Measurements from ENCODE around the gene RFLNA. TPM values are rescaled to one million over a fixed set of nuclear protein-coding genes. Genes with fewer than 3 reads are reported as not detected.

The RFLNA gene
- total and polyA plus RNA-seq, 2 of the 4 experiments (the other 2 are of a cell fraction), result not detected

DNA sequence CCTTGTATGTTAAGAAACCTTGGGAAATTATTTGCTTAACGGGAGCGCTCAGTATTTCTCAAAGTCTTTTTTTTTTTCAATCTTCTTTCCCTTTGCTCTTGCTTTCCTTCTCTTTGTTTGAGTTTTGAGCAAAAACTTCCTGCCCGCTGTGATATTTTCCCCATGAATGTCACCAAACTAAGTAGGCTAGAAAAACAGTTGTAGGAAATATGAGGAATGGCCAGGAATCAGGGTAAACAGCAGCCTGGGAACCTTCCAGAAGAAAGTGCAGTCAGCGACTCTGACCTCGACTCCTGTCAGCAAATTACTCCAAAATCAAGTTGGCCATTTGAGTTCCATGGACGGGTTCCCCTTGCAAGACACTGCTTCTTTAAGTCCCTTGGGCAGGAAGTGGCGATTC, 11.6 kb upstream of the RFLNA start:
- no peak overlapping the region for H3K56ac ChIP-seq (ENCODE audit: extremely low read depth, insufficient read depth, low read length)
- no peak overlapping the region for H3K4ac ChIP-seq (ENCODE audit: low read depth, low read length)
- in situ Hi-C loops (cut with MboI; ENCODE audit: low sequenced_read_pairs), result no loop called here
- H2BK15ac ChIP-seq (ENCODE audit: low read depth, low read length), result no peak overlapping the region
- H3K4me3 ChIP-seq (ENCODE audit: insufficient read depth, low read depth, low read length), result no peak overlapping the region
- POLR2A ChIA-PET (ENCODE audit: unreplicated experiment), result no interaction called here
- no peak for ATAC-seq (ENCODE audit: low read depth)
- BruUV-seq (replicated peaks), result no TSS peak
- H2BK5ac ChIP-seq (ENCODE audit: low read depth, low read length, poor library complexity, severe bottlenecking), result no peak overlapping the region
- H3K79me1 ChIP-seq (ENCODE audit: low read depth in 1 of 2, low read length in 2 of 2), result no peaks in the 10 kb centered on the region
- H3K27ac ChIP-seq (ENCODE audit: insufficient read depth, low read length), result no peak overlapping the region
- no peak for DNase-seq
- H3K18ac ChIP-seq (ENCODE audit: low read depth, low read length), result no peak overlapping the region
- dilution Hi-C loops (cut with HindIII; ENCODE audit: low sequenced_read_pairs, unreplicated experiment), result no loop called here
- CTCF ChIA-PET, result no interaction called here
- WGBS, 2 experiments (ENCODE audit: extremely low coverage in 2 of 2, insufficient read length in 1 of 2), result no CpG with 5 or more reads among the region's 7 CpGs
- no peak overlapping the region for H3K9ac ChIP-seq (ENCODE audit: low read depth, low read length)
- no peak overlapping the region for H2AFZ ChIP-seq (replicated peaks; ENCODE audit: low read length, poor library complexity)
- no peaks in the 10 kb centered on the region for H4K20me1 ChIP-seq (ENCODE audit: insufficient read depth, low read length)
- intact Hi-C loops (cut with micrococcal nuclease), result no loop called here
- no peak overlapping the region for H2BK20ac ChIP-seq (ENCODE audit: low read depth, low read length)
- no peaks in the 10 kb centered on the region for H3K9me1 ChIP-seq (ENCODE audit: insufficient read depth, low read length)
- no peak overlapping the region for H3K14ac ChIP-seq (replicated peaks; ENCODE audit: low read depth, low read length)
- H3K27me3 ChIP-seq (ENCODE audit: control insufficient read depth, insufficient read depth, low read length), result peaks cover 63% of the 10 kb centered on the region
- H3K4me1 ChIP-seq (ENCODE audit: control insufficient read depth, insufficient read depth, low read length), result no peaks in the 10 kb centered on the region
- no peak overlapping the region for H2AK5ac ChIP-seq (ENCODE audit: low read depth, low read length)
- no peak overlapping the region for H4K8ac ChIP-seq (ENCODE audit: low read depth in 2 of 2, low read length in 2 of 2)
- H3K36me3 ChIP-seq (ENCODE audit: control insufficient read depth, insufficient read depth, low read length), result no peaks in the 10 kb centered on the region
- TF ChIP-seq POLR2A (IDR thresholded peaks at IDR 0.05; ENCODE audit: low read depth, low read length) (no peak), MAFK (IDR thresholded peaks at IDR 0.05; ENCODE audit: low read depth, low read length) (no peak), MXI1 (IDR thresholded peaks at IDR 0.05; ENCODE audit: borderline replicate concordance, low read depth, low read length) (no peak), CEBPB (IDR thresholded peaks at IDR 0.05; ENCODE audit: low read depth, low read length) (no peak), FOS (IDR thresholded peaks at IDR 0.05; ENCODE audit: low read depth, low read length) (no peak), NFE2L2 (IDR thresholded peaks at IDR 0.05; ENCODE audit: low read depth, low read length) (no peak), RAD21 (IDR thresholded peaks at IDR 0.05; ENCODE audit: low read length) (no peak), RCOR1 (IDR thresholded peaks at IDR 0.05; ENCODE audit: insufficient replicate concordance, low read length) (no peak), MAZ (IDR thresholded peaks at IDR 0.05; ENCODE audit: borderline replicate concordance, low read depth, low read length) (no peak), BHLHE40 (IDR thresholded peaks at IDR 0.05; ENCODE audit: low read depth, low read length) (no peak), SMC3 (IDR thresholded peaks at IDR 0.05; ENCODE audit: low read depth, low read length) (no peak), CHD1 (IDR thresholded peaks at IDR 0.05; ENCODE audit: low read depth, low read length) (no peak), RFX5 (IDR thresholded peaks at IDR 0.05; ENCODE audit: low read depth, low read length) (no peak)
- TF ChIP-seq, protein P1, sequence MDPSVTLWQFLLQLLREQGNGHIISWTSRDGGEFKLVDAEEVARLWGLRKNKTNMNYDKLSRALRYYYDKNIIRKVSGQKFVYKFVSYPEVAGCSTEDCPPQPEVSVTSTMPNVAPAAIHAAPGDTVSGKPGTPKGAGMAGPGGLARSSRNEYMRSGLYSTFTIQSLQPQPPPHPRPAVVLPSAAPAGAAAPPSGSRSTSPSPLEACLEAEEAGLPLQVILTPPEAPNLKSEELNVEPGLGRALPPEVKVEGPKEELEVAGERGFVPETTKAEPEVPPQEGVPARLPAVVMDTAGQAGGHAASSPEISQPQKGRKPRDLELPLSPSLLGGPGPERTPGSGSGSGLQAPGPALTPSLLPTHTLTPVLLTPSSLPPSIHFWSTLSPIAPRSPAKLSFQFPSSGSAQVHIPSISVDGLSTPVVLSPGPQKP (IDR thresholded peaks at IDR 0.05; ENCODE audit: borderline replicate concordance, low read depth, low read length), result no peak
- TF ChIP-seq, protein P2, sequence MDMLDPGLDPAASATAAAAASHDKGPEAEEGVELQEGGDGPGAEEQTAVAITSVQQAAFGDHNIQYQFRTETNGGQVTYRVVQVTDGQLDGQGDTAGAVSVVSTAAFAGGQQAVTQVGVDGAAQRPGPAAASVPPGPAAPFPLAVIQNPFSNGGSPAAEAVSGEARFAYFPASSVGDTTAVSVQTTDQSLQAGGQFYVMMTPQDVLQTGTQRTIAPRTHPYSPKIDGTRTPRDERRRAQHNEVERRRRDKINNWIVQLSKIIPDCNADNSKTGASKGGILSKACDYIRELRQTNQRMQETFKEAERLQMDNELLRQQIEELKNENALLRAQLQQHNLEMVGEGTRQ (IDR thresholded peaks at IDR 0.05; ENCODE audit: low read depth, low read length), result no peak
- TF ChIP-seq, protein P3, sequence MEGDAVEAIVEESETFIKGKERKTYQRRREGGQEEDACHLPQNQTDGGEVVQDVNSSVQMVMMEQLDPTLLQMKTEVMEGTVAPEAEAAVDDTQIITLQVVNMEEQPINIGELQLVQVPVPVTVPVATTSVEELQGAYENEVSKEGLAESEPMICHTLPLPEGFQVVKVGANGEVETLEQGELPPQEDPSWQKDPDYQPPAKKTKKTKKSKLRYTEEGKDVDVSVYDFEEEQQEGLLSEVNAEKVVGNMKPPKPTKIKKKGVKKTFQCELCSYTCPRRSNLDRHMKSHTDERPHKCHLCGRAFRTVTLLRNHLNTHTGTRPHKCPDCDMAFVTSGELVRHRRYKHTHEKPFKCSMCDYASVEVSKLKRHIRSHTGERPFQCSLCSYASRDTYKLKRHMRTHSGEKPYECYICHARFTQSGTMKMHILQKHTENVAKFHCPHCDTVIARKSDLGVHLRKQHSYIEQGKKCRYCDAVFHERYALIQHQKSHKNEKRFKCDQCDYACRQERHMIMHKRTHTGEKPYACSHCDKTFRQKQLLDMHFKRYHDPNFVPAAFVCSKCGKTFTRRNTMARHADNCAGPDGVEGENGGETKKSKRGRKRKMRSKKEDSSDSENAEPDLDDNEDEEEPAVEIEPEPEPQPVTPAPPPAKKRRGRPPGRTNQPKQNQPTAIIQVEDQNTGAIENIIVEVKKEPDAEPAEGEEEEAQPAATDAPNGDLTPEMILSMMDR (conservative IDR thresholded peaks at IDR 0.05; ENCODE audit: low read depth, low read length), result no peak
- H3K4me2 ChIP-seq (ENCODE audit: low read depth, low read length), result no peak overlapping the region
- no peak overlapping the region for H4K5ac ChIP-seq (ENCODE audit: low read depth, low read length)
- H4K91ac ChIP-seq (ENCODE audit: insufficient read depth, low read depth, low read length), result no peak overlapping the region
- H2AK9ac ChIP-seq (replicated peaks; ENCODE audit: low read depth, low read length, poor library complexity), result no peak overlapping the region
- H2BK120ac ChIP-seq (ENCODE audit: low read depth, low read length), result no peak overlapping the region
- H3K23ac ChIP-seq (ENCODE audit: low read depth, low read length), result no peak overlapping the region
- H3K9me3 ChIP-seq (ENCODE audit: control insufficient read depth, insufficient read depth, low read length), result peaks cover 18% of the 10 kb centered on the region

Measured in IMR-90 (cell line).